B cell (primary cell): Measurements from ENCODE around the gene RASL10B. TPM values are rescaled to one million over a fixed set of nuclear protein-coding genes. Genes with fewer than 3 reads are reported as not detected.

Experiments
- ATAC-seq: fragments of 200-7000 bp; cut with Tn5 transposase; one replicate; pipeline ENCODE4 v1.10.0; 2021; ENCODE audit warnings: low read depth, mild to moderate bottlenecking, moderate number of reproducible peaks, moderate library complexity
- CTCF ChIA-PET: fragments of 350-600 bp; sonication (Branson Sonifier 250); formaldehyde crosslinking; loops from one replicate; lab custom pipeline; 2021; ENCODE audit warnings: antibody characterized with exemption, inconsistent platforms; lab: Charles Lee
- POLR2A ChIA-PET: fragments of 350-600 bp; sonication (Branson Sonifier 250); formaldehyde crosslinking; loops from one replicate; lab custom pipeline; 2021; ENCODE audit warnings: antibody characterized with exemption; lab: Charles Lee
- DNase-seq: peaks from one replicate; pipeline ENCODE4 v3.0.0; 2013
- H2AFZ ChIP-seq: 2 replicates; pipeline ENCODE4 v1.6.1; 2012; ENCODE audit warnings: mild to moderate bottlenecking, low read depth, low read length; ENCODE audit not compliant: insufficient read depth, poor library complexity, severe bottlenecking
- H3K27ac ChIP-seq, 2 donors: 1 replicate in 1 of 2; 2 replicates in 1 of 2; pipeline ENCODE4 v1.5.1; 2012 to 2013; ENCODE audit warnings: low read length in 2 of 2, mild to moderate bottlenecking in 2 of 2, moderate library complexity in 1 of 2
- H3K27me3 ChIP-seq, 4 experiments: fragments of 200-600 bp in 1 of 4; sonication (generic) in 1 of 4; replicated peaks in 1 of 4; 1 replicate in 2 of 4; 2 replicates in 2 of 4; pipeline versions ENCODE4 v1.6.1 to v1.7.0; 2013 to 2016; ENCODE audit warnings: low read length in 3 of 4, mild to moderate bottlenecking in 2 of 4, mixed read lengths in 1 of 4, moderate library complexity in 1 of 4; ENCODE audit not compliant: insufficient read depth in 4 of 4, control insufficient read depth in 3 of 4; ENCODE audit errors: control extremely low read depth in 1 of 4
- H3K36me3 ChIP-seq, 2 experiments: replicated peaks in 1 of 2; 1 replicate in 1 of 2; 2 replicates in 1 of 2; pipeline versions ENCODE4 v1.6.1 to v1.7.1; 2013; ENCODE audit warnings: low read length in 1 of 2; ENCODE audit not compliant: insufficient read depth in 2 of 2, control insufficient read depth in 1 of 2; ENCODE audit errors: control extremely low read depth in 1 of 2, extremely low read depth in 1 of 2
- H3K4me1 ChIP-seq, 2 donors: fragments of 200-600 bp in 1 of 2; sonication (generic) in 1 of 2; 1 replicate in 1 of 2; 2 replicates in 1 of 2; pipeline versions ENCODE4 v1.5.1 to v1.6.1; 2013 to 2017; ENCODE audit warnings: low read length in 2 of 2; ENCODE audit not compliant: control insufficient read depth in 2 of 2, insufficient read depth in 2 of 2
- H3K4me2 ChIP-seq: replicated peaks from 2 replicates; pipeline ENCODE3; 2012; ENCODE audit warnings: mild to moderate bottlenecking, low read depth, low read length; ENCODE audit not compliant: poor library complexity, severe bottlenecking
- H3K4me3 ChIP-seq, 5 experiments: fragments of 200-600 bp in 1 of 5; sonication (generic) in 1 of 5; 1 replicate in 3 of 5; 2 replicates in 2 of 5; pipeline versions ENCODE4 v1.5.1 to v1.7.0; 2011 to 2016; ENCODE audit warnings: low read length in 4 of 5, mild to moderate bottlenecking in 4 of 5, low read depth in 2 of 5, control low read depth in 1 of 5, moderate library complexity in 1 of 5; ENCODE audit not compliant: insufficient read depth in 1 of 5; ENCODE audit errors: control extremely low read depth in 1 of 5, extremely low read depth in 1 of 5
- H3K79me2 ChIP-seq: fragments of 200-600 bp; sonication (generic); one replicate; pipeline ENCODE4 v1.6.0; 2016; ENCODE audit warnings: low read length; ENCODE audit not compliant: control insufficient read depth, insufficient read depth
- H3K9ac ChIP-seq: fragments of 200-600 bp; sonication (generic); 2 replicates; pipeline ENCODE4 v1.6.1; 2017; ENCODE audit warnings: mild to moderate bottlenecking, low read length, moderate library complexity
- H3K9me3 ChIP-seq, 3 donors: one replicate each; pipeline versions ENCODE4 v1.6.1 to v1.7.1; 2013; ENCODE audit warnings: low read length in 2 of 3; ENCODE audit not compliant: control insufficient read depth in 2 of 3, insufficient read depth in 1 of 3; ENCODE audit errors: control extremely low read depth in 1 of 3
- H4K20me1 ChIP-seq: 2 replicates; pipeline ENCODE4 v1.6.0; 2012; ENCODE audit warnings: mild to moderate bottlenecking, low read length; ENCODE audit not compliant: insufficient read depth, control insufficient read depth, poor library complexity, severe bottlenecking
- H3K27ac Mint-ChIP-seq: one replicate; pipeline ENCODE4 v1.8.0; 2021; ENCODE audit warnings: mixed read lengths
- H3K27me3 Mint-ChIP-seq: one replicate; pipeline ENCODE4 v1.8.0; 2021; ENCODE audit warnings: mixed read lengths
- H3K4me1 Mint-ChIP-seq: one replicate; pipeline ENCODE4 v1.8.0; 2021; ENCODE audit warnings: mixed read lengths
- H3K4me3 Mint-ChIP-seq: one replicate; pipeline ENCODE4 v1.8.0; 2021; ENCODE audit warnings: mixed read lengths
- H3K9me3 Mint-ChIP-seq: one replicate; pipeline ENCODE4 v1.8.0; 2022; ENCODE audit warnings: mixed read lengths; ENCODE audit not compliant: insufficient read depth
- EZH2 ChIP-seq: IDR thresholded peaks from 2 replicates; pipeline ENCODE4 v1.6.1; 2012; ENCODE audit warnings: borderline replicate concordance, low read depth, mild to moderate bottlenecking, moderate library complexity, low read length; ENCODE audit not compliant: insufficient read depth, poor library complexity, severe bottlenecking
- WGBS: methylation state at CpG from one replicate; pipeline ENCODE4 v1.1.5; 2013; ENCODE audit warnings: missing lambda C conversion rate; ENCODE audit not compliant: insufficient coverage; 5-methylcytosine and 5-hydroxymethylcytosine counted together
- intact Hi-C: fragments of 100-400 bp; cut with micrococcal nuclease; formaldehyde crosslinking; loops from one replicate; pipeline ENCODE4 v1.10.0; 2022
- polyA plus RNA-seq: library from polyadenylated mRNA; depleted of rRNA; stranded (reverse); fragments of >200 nt; gene quantifications from 2 replicates; pipeline ENCODE4 v1.2.3, GENCODE V29; 2012
- total RNA-seq, 2 donors: library from RNA; stranded (reverse); fragments of 120-200 nt in 1 of 2; gene quantifications; 1 replicate in 1 of 2; 2 replicates in 1 of 2; pipeline versions ENCODE4 v1.2.3 to v1.2.4, GENCODE V29; 2013 to 2022
- TF ChIP-seq, protein P1 (sequence below): fragments of 200-600 bp; IDR thresholded peaks from one replicate; pipeline ENCODE4 v1.8.0; 2022; ENCODE audit warnings: antibody characterized with exemption, mild to moderate bottlenecking

Gene RASL10B
- total and polyA plus RNA-seq, 2 donors (not counting 1 experiment from before 2014, with no cell fraction given): 0.06 TPM; not detected in 1

- TF ChIP-seq, protein P1, sequence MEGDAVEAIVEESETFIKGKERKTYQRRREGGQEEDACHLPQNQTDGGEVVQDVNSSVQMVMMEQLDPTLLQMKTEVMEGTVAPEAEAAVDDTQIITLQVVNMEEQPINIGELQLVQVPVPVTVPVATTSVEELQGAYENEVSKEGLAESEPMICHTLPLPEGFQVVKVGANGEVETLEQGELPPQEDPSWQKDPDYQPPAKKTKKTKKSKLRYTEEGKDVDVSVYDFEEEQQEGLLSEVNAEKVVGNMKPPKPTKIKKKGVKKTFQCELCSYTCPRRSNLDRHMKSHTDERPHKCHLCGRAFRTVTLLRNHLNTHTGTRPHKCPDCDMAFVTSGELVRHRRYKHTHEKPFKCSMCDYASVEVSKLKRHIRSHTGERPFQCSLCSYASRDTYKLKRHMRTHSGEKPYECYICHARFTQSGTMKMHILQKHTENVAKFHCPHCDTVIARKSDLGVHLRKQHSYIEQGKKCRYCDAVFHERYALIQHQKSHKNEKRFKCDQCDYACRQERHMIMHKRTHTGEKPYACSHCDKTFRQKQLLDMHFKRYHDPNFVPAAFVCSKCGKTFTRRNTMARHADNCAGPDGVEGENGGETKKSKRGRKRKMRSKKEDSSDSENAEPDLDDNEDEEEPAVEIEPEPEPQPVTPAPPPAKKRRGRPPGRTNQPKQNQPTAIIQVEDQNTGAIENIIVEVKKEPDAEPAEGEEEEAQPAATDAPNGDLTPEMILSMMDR: no peak
- no peak for TF ChIP-seq EZH2
- no peak for DNase-seq
- Mint-ChIP-seq H3K27me3 (peaks cover 43% of the 10 kb centered on the region), H3K9me3 (no peaks in the 10 kb centered on the region), H3K4me1 (peaks cover 7% of the 10 kb centered on the region), H3K27ac (no peak overlapping the region), H3K4me3 (no peak overlapping the region)
- POLR2A ChIA-PET: interaction anchor here (0.5 kb wide), 1 partner anchor 61 kb away, joined by 3 read pairs; no protein-coding TSS in a partner anchor
- intact Hi-C loops: no loop called here
- no peaks in the 10 kb centered on the region for H4K20me1 ChIP-seq
- no peak overlapping the region for H3K4me2 ChIP-seq
- ATAC-seq: no peak
- no peak overlapping the region for H2AFZ ChIP-seq
- peaks cover 0 to 43% (median 15%) of the 10 kb centered on the region in 4 experiments for H3K27me3 ChIP-seq
- no peak overlapping the region for H3K27ac ChIP-seq
- no peaks in the 10 kb centered on the region for H3K79me2 ChIP-seq
- H3K4me3 ChIP-seq: no peak overlapping the region
- no peaks in the 10 kb centered on the region for H3K36me3 ChIP-seq
- peaks cover 0 to 18% (median 0%) of the 10 kb centered on the region in 3 donors for H3K9me3 ChIP-seq
- no peak overlapping the region for H3K9ac ChIP-seq
- WGBS: 50% methylated on average over 1 of the region's 7 CpGs
- CTCF ChIA-PET: interaction anchor here (1.0 to 1.3 kb wide), 2 partner anchors 20 to 23 kb away, joined by 3 read pairs; no protein-coding TSS in a partner anchor
- H3K4me1 ChIP-seq: peaks cover 5 to 8% of the 10 kb centered on the region in 2 donors
These were observed 12.3 kb downstream of the RASL10B start for GRCh38 chr17:35743626-35744328.

- Histone ChIP-seq H3K9me3 (peaks cover 0 to 18% (median 0%) of the 10 kb centered on the region in 3 donors), H3K4me3 (no peak overlapping the region), H3K79me2 (no peaks in the 10 kb centered on the region), H2AFZ (no peak overlapping the region), H4K20me1 (no peaks in the 10 kb centered on the region), H3K27ac (no peak overlapping the region), H3K4me1 (peaks cover 6 to 8% of the 10 kb centered on the region in 2 donors), H3K36me3 (no peaks in the 10 kb centered on the region), H3K27me3 (peaks cover 0 to 51% (median 24%) of the 10 kb centered on the region in 4 experiments), H3K9ac (no peak overlapping the region), H3K4me2 (no peak overlapping the region)
- DNase-seq: no peak
- POLR2A ChIA-PET: no interaction called here
- Mint-ChIP-seq H3K9me3 (no peaks in the 10 kb centered on the region), H3K4me3 (no peak overlapping the region), H3K4me1 (peaks cover 9% of the 10 kb centered on the region), H3K27ac (no peak overlapping the region), H3K27me3 (peaks cover 49% of the 10 kb centered on the region)
- 95% methylated on average over 7 of the region's 8 CpGs for WGBS
- intact Hi-C loops: loop anchor here (5.0 kb wide), 1 partner anchor 1323 kb away; no protein-coding TSS in a partner anchor
- ATAC-seq: no peak
- TF ChIP-seq, protein P1: no peak
- TF ChIP-seq EZH2: no peak
- CTCF ChIA-PET: interaction anchor here (0.8 to 1.7 kb wide), 5 partner anchors 11 to 131 kb away, joined by 3 to 8 read pairs (median 4); partner anchors contain the start of gene RASL10B
These were observed 13.4 kb downstream of the RASL10B start for GRCh38 chr17:35744830-35745229.
